ENCODE results near the gene KDF1.
A peak's percentile ranks its signal among the peaks of the same experiment; 100 is the strongest.

KDF1 gene

GRCh38 chr1:26959722-26960624, at the start of gene KDF1:
Gene KDF1, minus strand, starts transcription at chr1:26960468. Its CDS starts 8,088 bp downstream, at chr1:26952380.
- DNase-seq (ENCODE audit: low read depth): peak; percentile 50

- DNase-seq (ENCODE audit: low read depth): no peak
Measured at GRCh38 chr1:27009601-27010197, 49.4 kb upstream of the KDF1 start.

GRCh38 chr1:27007909-27008582, 47.8 kb upstream of the KDF1 start:
- DNase-seq (ENCODE audit: low read depth): no peak

- no peak for DNase-seq (ENCODE audit: low read depth)
Measured at GRCh38 chr1:27006683-27007082, 46.4 kb upstream of the KDF1 start.

- DNase-seq (ENCODE audit: low read depth): no peak
Measured at GRCh38 chr1:27005648-27006496, 45.6 kb upstream of the KDF1 start.

- DNase-seq (ENCODE audit: low read depth): no peak
Measured at GRCh38 chr1:27005166-27005530, 44.9 kb upstream of the KDF1 start.

GRCh38 chr1:27004471-27005165, 44.4 kb upstream of the KDF1 start:
- DNase-seq (ENCODE audit: low read depth): no peak

- DNase-seq (ENCODE audit: low read depth): no peak
Measured at GRCh38 chr1:27003745-27004470, 43.6 kb upstream of the KDF1 start.

- no peak for DNase-seq (ENCODE audit: low read depth)
Measured at GRCh38 chr1:27001570-27002360, 41.5 kb upstream of the KDF1 start.

- DNase-seq (ENCODE audit: low read depth): no peak
Measured at GRCh38 chr1:27000817-27001460, 40.7 kb upstream of the KDF1 start.

GRCh38 chr1:27000090-27000816, 40.0 kb upstream of the KDF1 start:
- no peak for DNase-seq (ENCODE audit: low read depth)

GRCh38 chr1:26999440-26999987, 39.2 kb upstream of the KDF1 start:
- DNase-seq (ENCODE audit: low read depth): no peak

GRCh38 chr1:26998429-26999300, 38.4 kb upstream of the KDF1 start:
- DNase-seq (ENCODE audit: low read depth): no peak

GRCh38 chr1:26996665-26997064, 36.4 kb upstream of the KDF1 start:
- no peak for DNase-seq (ENCODE audit: low read depth)

- no peak for DNase-seq (ENCODE audit: low read depth)
Measured at GRCh38 chr1:26996024-26996423, 35.8 kb upstream of the KDF1 start.

GRCh38 chr1:26994787-26995517, 34.7 kb upstream of the KDF1 start:
- DNase-seq (ENCODE audit: low read depth): no peak
